NCI-H187 treated with DMSO at 0.1 percent for 48 hours (cell line): ENCODE measurements around the gene CUTC.
"Not testable (repeated sequence)": the region's sequence is repeated elsewhere in the genome, so short reads cannot be mapped to it uniquely, and the experiment has no call there.

Source experiments
- DNase-seq: peaks from one replicate; lab custom pipeline; 2025; lab: John Stamatoyannopoulos, UW

Gene CUTC

GRCh38 chr10:99732033-99732842, at the start of gene CUTC, which contains the start of gene COX15:
Gene CUTC (plus strand): TSS chr10:99732234. CDS start chr10:99732349, 115 bp downstream.
Gene COX15 (minus strand): TSS chr10:99732127. CDS start chr10:99732049, 78 bp downstream.
- DNase-seq, result peak; percentile 47

- no peak for DNase-seq
Observed at GRCh38 chr10:99682752-99683151, 49.3 kb upstream of the CUTC start.

GRCh38 chr10:99685597-99685967, 46.5 kb upstream of the CUTC start:
- no peak for DNase-seq

GRCh38 chr10:99689461-99689860, 42.6 kb upstream of the CUTC start:
- DNase-seq, result no peak

GRCh38 chr10:99693933-99694583, 38.0 kb upstream of the CUTC start:
- no peak for DNase-seq

- DNase-seq, result no peak
Observed at GRCh38 chr10:99695761-99696160, 36.3 kb upstream of the CUTC start.

GRCh38 chr10:99698504-99699080, 33.4 kb upstream of the CUTC start:
- DNase-seq, result no peak

GRCh38 chr10:99700649-99701048, 31.4 kb upstream of the CUTC start:
- no peak for DNase-seq

- no peak for DNase-seq
Observed at GRCh38 chr10:99708428-99709012, 23.5 kb upstream of the CUTC start.

- DNase-seq, result no peak
Observed at GRCh38 chr10:99709480-99710229, 22.4 kb upstream of the CUTC start.

GRCh38 chr10:99711129-99711719, 20.8 kb upstream of the CUTC start:
- DNase-seq, result no peak

GRCh38 chr10:99714446-99714845, 17.6 kb upstream of the CUTC start:
- no peak for DNase-seq

GRCh38 chr10:99720387-99720786, 11.6 kb upstream of the CUTC start:
- DNase-seq, result no peak

- no peak for DNase-seq
Observed at GRCh38 chr10:99730026-99730425, 2.0 kb upstream of the CUTC start.

GRCh38 chr10:99731306-99732032, 565 bp upstream of the CUTC start:
- no peak for DNase-seq

GRCh38 chr10:99733366-99733765, 1.3 kb downstream of the CUTC start:
- no peak for DNase-seq

- DNase-seq, result not testable (repeated sequence)
Observed at GRCh38 chr10:99734111-99734510, 2.1 kb downstream of the CUTC start.

GRCh38 chr10:99740260-99740659, 8.2 kb downstream of the CUTC start:
- no peak for DNase-seq

- DNase-seq, result no peak
Observed at GRCh38 chr10:99740933-99741559, 9.0 kb downstream of the CUTC start.

GRCh38 chr10:99742254-99742653, 10.2 kb downstream of the CUTC start:
- no peak for DNase-seq
